Left ventricle myocardium inferior (tissue), 1 donor: ENCODE data around the gene NXN. TPM values are rescaled to one million over a fixed set of nuclear protein-coding genes. Genes with fewer than 3 reads are reported as not detected.

ENCODE experiments used
- DNase-seq: peaks from one replicate; pipeline ENCODE4 v3.0.0-alpha.2; 2020
- H3K27ac ChIP-seq: fragments of 200-600 bp; replicated peaks from 2 replicates; pipeline ENCODE4 v1.8.0; 2021
- H3K27me3 ChIP-seq: fragments of 200-600 bp; 2 replicates; pipeline ENCODE4 v1.8.0; 2021; ENCODE audit warnings: low read depth
- H3K36me3 ChIP-seq: fragments of 200-600 bp; 2 replicates; pipeline ENCODE4 v1.8.0; 2021
- H3K4me1 ChIP-seq: fragments of 200-600 bp; 2 replicates; pipeline ENCODE4 v1.8.0; 2021
- H3K4me3 ChIP-seq: fragments of 200-600 bp; 2 replicates; pipeline ENCODE4 v1.8.0; 2021; ENCODE audit warnings: mild to moderate bottlenecking, moderate library complexity
- H3K9me3 ChIP-seq: fragments of 200-600 bp; replicated peaks from 2 replicates; pipeline ENCODE4 v1.8.0; 2021
- intact Hi-C: fragments of 100-400 bp; cut with micrococcal nuclease; formaldehyde crosslinking; loops from one replicate; pipeline ENCODE4 v1.11.0; 2022
- total RNA-seq: library from RNA; stranded (reverse); fragmentation: NEBNext Ultra II Directional; extraction: Animal tissue kit (Norgen Biotek cat#: 25700); gene quantifications from one replicate; pipeline ENCODE4 v1.2.1, GENCODE V29; 2021
- TF ChIP-seq, protein P1 (sequence below): fragments of 200-600 bp; IDR thresholded peaks from 2 replicates; pipeline ENCODE4 v1.8.0; 2021; ENCODE audit warnings: antibody characterized with exemption, mild to moderate bottlenecking, borderline replicate concordance
- donor health status: DM: no; HTN: yes; CAD: no; lungs with severe emphysema.

The NXN gene
- total RNA-seq, 1 donor from 2014 or later, result 13.8 TPM

DNA sequence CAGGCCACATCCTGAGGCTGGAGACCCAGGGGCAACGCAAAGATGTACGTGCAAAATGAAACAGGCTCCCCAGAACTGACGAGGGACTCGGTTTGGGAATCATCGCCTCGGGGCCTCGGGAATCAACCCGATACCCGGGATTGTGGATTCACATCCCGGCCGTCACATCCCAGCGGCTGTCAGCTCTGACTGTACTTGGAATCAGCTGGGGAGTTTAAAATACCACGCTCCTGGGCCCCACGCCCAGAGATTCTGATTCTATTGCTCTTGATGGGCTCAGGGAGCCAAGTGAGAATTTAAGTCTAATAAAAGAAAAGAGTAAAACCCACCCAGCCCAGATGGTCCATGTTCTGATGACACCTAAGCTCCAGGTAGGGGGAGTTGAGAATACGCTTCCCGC is 155.2 kb downstream of the NXN start:
- Histone ChIP-seq H3K27me3 (no peaks in the 10 kb centered on the region), H3K4me1 (no peaks in the 10 kb centered on the region), H3K9me3 (no peaks in the 10 kb centered on the region), H3K4me3 (no peak overlapping the region), H3K27ac (no peak overlapping the region), H3K36me3 (peaks cover 27% of the 10 kb centered on the region)
- no peak for DNase-seq
- TF ChIP-seq, protein P1, sequence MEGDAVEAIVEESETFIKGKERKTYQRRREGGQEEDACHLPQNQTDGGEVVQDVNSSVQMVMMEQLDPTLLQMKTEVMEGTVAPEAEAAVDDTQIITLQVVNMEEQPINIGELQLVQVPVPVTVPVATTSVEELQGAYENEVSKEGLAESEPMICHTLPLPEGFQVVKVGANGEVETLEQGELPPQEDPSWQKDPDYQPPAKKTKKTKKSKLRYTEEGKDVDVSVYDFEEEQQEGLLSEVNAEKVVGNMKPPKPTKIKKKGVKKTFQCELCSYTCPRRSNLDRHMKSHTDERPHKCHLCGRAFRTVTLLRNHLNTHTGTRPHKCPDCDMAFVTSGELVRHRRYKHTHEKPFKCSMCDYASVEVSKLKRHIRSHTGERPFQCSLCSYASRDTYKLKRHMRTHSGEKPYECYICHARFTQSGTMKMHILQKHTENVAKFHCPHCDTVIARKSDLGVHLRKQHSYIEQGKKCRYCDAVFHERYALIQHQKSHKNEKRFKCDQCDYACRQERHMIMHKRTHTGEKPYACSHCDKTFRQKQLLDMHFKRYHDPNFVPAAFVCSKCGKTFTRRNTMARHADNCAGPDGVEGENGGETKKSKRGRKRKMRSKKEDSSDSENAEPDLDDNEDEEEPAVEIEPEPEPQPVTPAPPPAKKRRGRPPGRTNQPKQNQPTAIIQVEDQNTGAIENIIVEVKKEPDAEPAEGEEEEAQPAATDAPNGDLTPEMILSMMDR, result no peak
- intact Hi-C loops, result no loop called here

DNA sequence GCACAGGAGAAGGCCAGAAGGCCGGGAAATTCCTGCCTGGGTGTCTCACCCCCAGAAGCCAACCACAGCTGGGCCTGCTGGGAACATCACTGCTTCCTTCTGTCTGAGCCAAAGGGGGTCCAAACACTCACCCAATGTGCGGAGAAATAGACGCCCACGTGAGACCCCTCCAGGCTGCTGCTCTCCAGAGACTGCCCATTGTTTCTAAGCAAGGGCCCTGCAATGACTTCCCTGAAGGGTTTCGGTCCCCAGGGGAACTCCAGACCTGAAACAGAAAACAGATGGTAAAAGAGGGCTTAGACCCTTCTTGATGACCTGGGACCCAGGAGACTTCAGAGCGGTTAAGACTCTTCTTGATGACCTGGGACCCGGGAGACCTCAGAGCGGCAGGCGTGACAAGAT is 156.1 kb downstream of the NXN start:
- no peak overlapping the region for H3K27ac ChIP-seq
- no peak for DNase-seq
- no peaks in the 10 kb centered on the region for H3K27me3 ChIP-seq
- H3K4me1 ChIP-seq, result no peaks in the 10 kb centered on the region
- H3K4me3 ChIP-seq, result no peak overlapping the region
- TF ChIP-seq, protein P1, result no peak
- H3K9me3 ChIP-seq, result no peaks in the 10 kb centered on the region
- intact Hi-C loops, result no loop called here
- peaks cover 36% of the 10 kb centered on the region for H3K36me3 ChIP-seq

DNA sequence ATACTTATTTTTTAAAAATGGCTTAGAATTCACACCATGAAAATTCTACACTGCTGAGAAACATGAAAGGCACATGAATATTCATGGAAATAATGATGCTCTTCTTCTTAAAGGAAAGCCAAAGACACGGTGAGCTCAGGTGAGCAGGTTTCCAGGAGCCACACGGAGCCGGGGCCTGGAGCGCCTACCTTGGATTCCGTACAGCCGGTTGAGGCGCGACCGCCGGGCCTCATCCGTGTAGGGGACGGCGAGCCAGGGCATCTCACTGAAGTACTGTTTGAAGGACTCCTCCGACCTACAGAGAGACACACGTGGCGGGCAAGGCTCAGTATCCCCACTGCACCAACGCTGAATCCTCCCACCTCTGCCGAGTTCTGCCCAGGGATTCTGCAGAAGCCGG is 160.3 kb downstream of the NXN start:
- no peak overlapping the region for H3K4me3 ChIP-seq
- H3K36me3 ChIP-seq, result peaks cover 57% of the 10 kb centered on the region
- no peaks in the 10 kb centered on the region for H3K9me3 ChIP-seq
- H3K27me3 ChIP-seq, result no peaks in the 10 kb centered on the region
- no peak overlapping the region for H3K27ac ChIP-seq
- DNase-seq, result no peak
- H3K4me1 ChIP-seq, result no peaks in the 10 kb centered on the region
- intact Hi-C loops, result no loop called here
- TF ChIP-seq, protein P1, result no peak

DNA sequence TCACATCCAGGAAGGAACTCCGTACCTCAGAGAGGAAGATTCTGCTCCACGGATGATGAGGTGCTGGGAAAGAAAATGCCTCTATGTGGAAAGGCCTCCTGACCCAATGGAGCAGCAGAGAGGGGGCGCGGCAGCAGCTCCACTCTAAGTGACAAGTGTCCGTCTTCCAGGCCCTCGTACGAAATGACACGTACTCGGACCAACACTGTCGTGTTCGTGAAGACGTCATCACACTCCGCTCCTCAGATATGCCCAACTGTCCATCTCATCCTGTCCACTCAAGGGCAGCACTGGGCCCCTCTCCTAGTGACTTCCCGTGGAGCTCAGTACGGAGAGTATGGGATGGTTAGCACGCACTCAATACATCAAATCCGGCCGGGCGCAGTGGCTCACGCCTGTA is 165.2 kb downstream of the NXN start:
- TF ChIP-seq, protein P1, result no peak
- Histone ChIP-seq H3K27me3 (no peaks in the 10 kb centered on the region), H3K36me3 (peaks cover 44% of the 10 kb centered on the region), H3K4me3 (no peak overlapping the region), H3K4me1 (no peaks in the 10 kb centered on the region), H3K9me3 (no peaks in the 10 kb centered on the region), H3K27ac (no peak overlapping the region)
- no peak for DNase-seq
- intact Hi-C loops, result no loop called here

DNA sequence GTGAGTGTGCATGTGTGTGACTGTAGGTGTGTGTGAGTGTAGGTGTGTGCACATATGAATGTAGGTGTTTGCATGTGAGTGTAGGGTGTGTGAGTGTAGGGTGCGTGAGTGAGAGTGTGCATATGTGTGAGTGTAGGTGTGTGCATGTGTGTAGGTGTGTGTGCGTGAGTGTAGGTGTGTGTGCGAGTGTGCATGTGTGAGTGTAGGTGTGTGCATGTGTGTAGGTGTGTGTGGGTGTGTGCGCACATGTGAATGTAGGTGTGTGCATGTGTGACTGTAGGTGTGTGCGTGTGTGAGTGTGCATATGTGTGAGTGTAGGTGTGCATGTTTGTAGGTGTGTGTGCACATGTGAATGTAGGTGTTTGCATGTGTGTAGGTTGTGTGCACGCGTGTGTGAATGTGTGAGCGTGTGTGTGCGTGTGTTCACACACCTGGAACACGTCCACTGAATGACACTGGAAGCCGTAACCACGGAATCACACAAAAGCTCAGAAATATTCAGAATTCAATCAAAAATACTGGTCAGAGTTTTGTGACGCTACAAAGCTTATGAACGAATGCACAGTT is 166.9 kb downstream of the NXN start:
- Histone ChIP-seq H3K9me3 (no peaks in the 10 kb centered on the region), H3K36me3 (peaks cover 28% of the 10 kb centered on the region), H3K4me3 (no peak overlapping the region), H3K27me3 (no peaks in the 10 kb centered on the region), H3K4me1 (no peaks in the 10 kb centered on the region), H3K27ac (no peak overlapping the region)
- DNase-seq, result no peak
- intact Hi-C loops, result no loop called here
- TF ChIP-seq, protein P1, result no peak
